ENCODE measurements around the gene RAB33B. TPM values are rescaled to one million over a fixed set of nuclear protein-coding genes. Genes with fewer than 3 reads are reported as not detected.
A peak's percentile ranks its signal among the peaks of the same experiment; 100 is the strongest.

Gene RAB33B
- total RNA-seq, 2 donors from 2014 or later = 4.0 to 10.1 TPM

- no peaks in the 10 kb centered on the region for H3K36me3 ChIP-seq (replicated peaks in 1 of 2; ENCODE audit: insufficient read depth in 1 of 2, low read depth in 2 of 2)
- H3K4me3 ChIP-seq = no peak overlapping the region
- no peak overlapping the region for H3K27ac ChIP-seq
- peaks cover 15% of the 10 kb centered on the region for H3K4me1 ChIP-seq
- ATAC-seq (no peak), DNase-seq (no peak)
- no peak for TF ChIP-seq CTCF (IDR thresholded peaks at IDR 0.05)
- TF ChIP-seq POLR2A (IDR thresholded peaks at IDR 0.05) = no peak
- H3K27me3 ChIP-seq = no peaks in the 10 kb centered on the region
- H3K9me3 ChIP-seq = no peaks in the 10 kb centered on the region
- intact Hi-C loops (cut with DNase I) = no loop called here
- WGBS, 2 donors = 90 to 91% methylated on average over 2 of the region's 2 CpGs
These were observed 3.3 kb upstream of the RAB33B start for GRCh38 chr4:139450586-139450985.

GRCh38 chr4:139451997-139452396 is 1.9 kb upstream of the RAB33B start:
- Histone ChIP-seq H3K36me3 (replicated peaks in 1 of 2; ENCODE audit: insufficient read depth in 1 of 2, low read depth in 2 of 2) (no peaks in the 10 kb centered on the region), H3K27me3 (no peaks in the 10 kb centered on the region), H3K9me3 (no peaks in the 10 kb centered on the region), H3K27ac (peak overlapping the region in 2 of 4 donors; percentile 95 to 99), H3K4me3 (no peak overlapping the region), H3K4me1 (peaks cover 29% of the 10 kb centered on the region)
- DNase-seq (no peak), ATAC-seq (no peak)
- 27 to 41% methylated on average over 1 of the region's 1 CpG for WGBS, 2 donors
- intact Hi-C loops (cut with DNase I) = no loop called here
- TF ChIP-seq CTCF (IDR thresholded peaks at IDR 0.05) (no peak), POLR2A (IDR thresholded peaks at IDR 0.05) (no peak)

GRCh38 chr4:139453041-139453370 is 915 bp upstream of the RAB33B start:
- Histone ChIP-seq H3K4me3 (peak overlapping the region; percentile 68), H3K9me3 (no peaks in the 10 kb centered on the region), H3K27ac (peak overlapping the region; percentile 95 to 99 (median 97)), H3K27me3 (no peaks in the 10 kb centered on the region), H3K36me3 (replicated peaks in 1 of 2; ENCODE audit: insufficient read depth in 1 of 2, low read depth in 2 of 2) (no peaks in the 10 kb centered on the region), H3K4me1 (peaks cover 37% of the 10 kb centered on the region)
- intact Hi-C loops (cut with DNase I) = no loop called here
- peak; percentile 51 for ATAC-seq
- peak; percentile 67 to 86 (median 76) for DNase-seq
- 0% methylated on average over 12 to 15 of the region's 15 CpGs for WGBS, 2 donors
- TF ChIP-seq CTCF (IDR thresholded peaks at IDR 0.05) = peak in 6 of 7 experiments; percentile 11 to 74 (median 62)
- no peak for TF ChIP-seq POLR2A (IDR thresholded peaks at IDR 0.05)

- peak; percentile 98 to 99 (median 98) for DNase-seq
- peak; percentile 91 for ATAC-seq
- peak in 3 of 7 experiments; percentile 23 to 29 (median 24) for TF ChIP-seq CTCF (IDR thresholded peaks at IDR 0.05)
- TF ChIP-seq POLR2A (IDR thresholded peaks at IDR 0.05) = peak; percentile 90 to 92 (median 91)
- Histone ChIP-seq H3K4me1 (peaks cover 42% of the 10 kb centered on the region), H3K27me3 (no peaks in the 10 kb centered on the region), H3K27ac (peak overlapping the region; percentile 95 to 99 (median 97)), H3K36me3 (replicated peaks in 1 of 2; ENCODE audit: insufficient read depth in 1 of 2, low read depth in 2 of 2) (no peaks in the 10 kb centered on the region), H3K4me3 (peak overlapping the region; percentile 68), H3K9me3 (no peaks in the 10 kb centered on the region)
- intact Hi-C loops (cut with DNase I) = no loop called here
- 0% methylated on average over 6 to 75 of the region's 76 CpGs for WGBS, 2 donors
These were observed 380 bp upstream of the RAB33B start for GRCh38 chr4:139453371-139454110.

GRCh38 chr4:139455126-139455538 is 1.2 kb downstream of the RAB33B start:
- Histone ChIP-seq H3K9me3 (no peaks in the 10 kb centered on the region), H3K4me3 (peak overlapping the region; percentile 63 to 68), H3K27ac (peak overlapping the region; percentile 49 to 99 (median 96)), H3K36me3 (replicated peaks in 1 of 2; ENCODE audit: insufficient read depth in 1 of 2, low read depth in 2 of 2) (no peaks in the 10 kb centered on the region), H3K4me1 (peaks cover 55% of the 10 kb centered on the region), H3K27me3 (no peaks in the 10 kb centered on the region)
- 14 to 15% methylated on average over 6 of the region's 6 CpGs for WGBS, 2 donors
- TF ChIP-seq CTCF (IDR thresholded peaks at IDR 0.05) (no peak), POLR2A (IDR thresholded peaks at IDR 0.05) (no peak)
- DNase-seq = no peak
- intact Hi-C loops (cut with DNase I) = no loop called here
- no peak for ATAC-seq
